ENCODE data around the gene USP6NL.

DNA sequence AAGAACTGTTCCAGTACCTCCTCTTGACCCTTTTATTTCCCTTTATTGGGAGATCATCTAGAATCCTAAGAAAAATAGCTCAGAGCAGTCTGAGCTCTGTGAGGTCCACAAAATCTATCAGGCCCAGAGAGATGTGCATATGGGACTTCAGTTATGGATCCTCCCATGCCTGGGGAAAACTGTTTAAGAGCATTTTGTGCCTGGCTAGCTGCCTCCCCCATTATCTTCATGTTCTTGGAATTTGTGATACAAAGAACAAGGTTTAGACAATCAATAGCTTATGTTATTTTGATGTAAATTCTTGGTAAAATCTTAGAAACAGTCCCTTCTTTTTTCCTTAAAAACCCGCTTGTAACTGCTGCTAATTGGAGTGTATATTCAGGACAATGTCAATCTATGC lies 75.2 kb downstream of the USP6NL start:
- TF ChIP-seq, protein P1, sequence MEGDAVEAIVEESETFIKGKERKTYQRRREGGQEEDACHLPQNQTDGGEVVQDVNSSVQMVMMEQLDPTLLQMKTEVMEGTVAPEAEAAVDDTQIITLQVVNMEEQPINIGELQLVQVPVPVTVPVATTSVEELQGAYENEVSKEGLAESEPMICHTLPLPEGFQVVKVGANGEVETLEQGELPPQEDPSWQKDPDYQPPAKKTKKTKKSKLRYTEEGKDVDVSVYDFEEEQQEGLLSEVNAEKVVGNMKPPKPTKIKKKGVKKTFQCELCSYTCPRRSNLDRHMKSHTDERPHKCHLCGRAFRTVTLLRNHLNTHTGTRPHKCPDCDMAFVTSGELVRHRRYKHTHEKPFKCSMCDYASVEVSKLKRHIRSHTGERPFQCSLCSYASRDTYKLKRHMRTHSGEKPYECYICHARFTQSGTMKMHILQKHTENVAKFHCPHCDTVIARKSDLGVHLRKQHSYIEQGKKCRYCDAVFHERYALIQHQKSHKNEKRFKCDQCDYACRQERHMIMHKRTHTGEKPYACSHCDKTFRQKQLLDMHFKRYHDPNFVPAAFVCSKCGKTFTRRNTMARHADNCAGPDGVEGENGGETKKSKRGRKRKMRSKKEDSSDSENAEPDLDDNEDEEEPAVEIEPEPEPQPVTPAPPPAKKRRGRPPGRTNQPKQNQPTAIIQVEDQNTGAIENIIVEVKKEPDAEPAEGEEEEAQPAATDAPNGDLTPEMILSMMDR (IDR thresholded peaks at IDR 0.05; ENCODE audit: borderline replicate concordance, extremely low read depth, low read length, poor library complexity, severe bottlenecking) = no peak
- no peak for TF ChIP-seq EZH2 (IDR thresholded peaks at IDR 0.05; ENCODE audit: borderline replicate concordance, low read depth, low read length, severe bottlenecking)

All from DND-41 (cell line).